DMS53 treated with DMSO at 0.1 percent for 48 hours (cell line): ENCODE measurements around the gene PARD3.

Source experiments
- DNase-seq: peaks from one replicate; lab custom pipeline; 2025; ENCODE audit not compliant: unreplicated experiment; lab: John Stamatoyannopoulos, UW

PARD3 gene

GRCh38 chr10:34181553-34182300 is 633.4 kb downstream of the PARD3 start:
- DNase-seq, result no peak

GRCh38 chr10:34180749-34181148 is 634.3 kb downstream of the PARD3 start:
- DNase-seq, result no peak

- no peak for DNase-seq
These were observed 635.8 kb downstream of the PARD3 start for GRCh38 chr10:34179280-34179679.

- DNase-seq, result no peak
These were observed 636.3 kb downstream of the PARD3 start for GRCh38 chr10:34178756-34179155.

- DNase-seq, result no peak
These were observed 636.9 kb downstream of the PARD3 start for GRCh38 chr10:34178196-34178595.

GRCh38 chr10:34177445-34177844 is 637.7 kb downstream of the PARD3 start:
- no peak for DNase-seq

GRCh38 chr10:34176351-34176750 is 638.7 kb downstream of the PARD3 start:
- DNase-seq, result no peak

- DNase-seq, result no peak
These were observed 640.0 kb downstream of the PARD3 start for GRCh38 chr10:34175121-34175520.

- DNase-seq, result no peak
These were observed 642.1 kb downstream of the PARD3 start for GRCh38 chr10:34172936-34173533.

GRCh38 chr10:34171957-34172527 is 643.1 kb downstream of the PARD3 start:
- no peak for DNase-seq

GRCh38 chr10:34169677-34170076 is 645.4 kb downstream of the PARD3 start:
- no peak for DNase-seq

GRCh38 chr10:34169131-34169530 is 646.0 kb downstream of the PARD3 start:
- no peak for DNase-seq

GRCh38 chr10:34168439-34168838 is 646.7 kb downstream of the PARD3 start:
- DNase-seq, result no peak

GRCh38 chr10:34166823-34167222 is 648.3 kb downstream of the PARD3 start:
- no peak for DNase-seq

- no peak for DNase-seq
These were observed 648.7 kb downstream of the PARD3 start for GRCh38 chr10:34166354-34166753.

GRCh38 chr10:34164029-34164428 is 651.1 kb downstream of the PARD3 start:
- no peak for DNase-seq

GRCh38 chr10:34163075-34163905 is 651.8 kb downstream of the PARD3 start:
- DNase-seq, result no peak

- DNase-seq, result no peak
These were observed 653.2 kb downstream of the PARD3 start for GRCh38 chr10:34161777-34162370.

GRCh38 chr10:34160595-34160994 is 654.5 kb downstream of the PARD3 start:
- no peak for DNase-seq

- no peak for DNase-seq
These were observed 657.6 kb downstream of the PARD3 start for GRCh38 chr10:34157501-34157900.

GRCh38 chr10:34156781-34157425 is 658.2 kb downstream of the PARD3 start:
- DNase-seq, result no peak
